Colonic mucosa (tissue), 4 donors: ENCODE measurements around the gene ISG15. TPM values are rescaled to one million over a fixed set of nuclear protein-coding genes. Genes with fewer than 3 reads are reported as not detected.
"Not testable (repeated sequence)": the region's sequence is repeated elsewhere in the genome, so short reads cannot be mapped to it uniquely, and the experiment has no call there.

Experiments used
- DNase-seq: peaks from one replicate; pipeline ENCODE4 v3.0.0-alpha.2; 2020
- H3K27ac ChIP-seq: fragments of 200-600 bp; one replicate; pipeline ENCODE4 v1.8.0; 2021
- H3K27me3 ChIP-seq: fragments of 200-600 bp; one replicate; pipeline ENCODE4 v1.8.0; 2021
- H3K36me3 ChIP-seq: fragments of 200-600 bp; one replicate; pipeline ENCODE4 v1.8.0; 2021
- H3K4me1 ChIP-seq: fragments of 200-600 bp; one replicate; pipeline ENCODE4 v1.8.0; 2021; ENCODE audit warnings: mild to moderate bottlenecking
- H3K4me3 ChIP-seq: fragments of 200-600 bp; one replicate; pipeline ENCODE4 v1.8.0; 2021
- H3K9ac ChIP-seq, 2 donors: one replicate each; pipeline ENCODE4 v1.7.0; 2013; ENCODE audit warnings: control low read depth in 2 of 2, low read depth in 2 of 2, low read length in 2 of 2
- H3K9me3 ChIP-seq: fragments of 200-600 bp; one replicate; pipeline ENCODE4 v1.8.0; 2021
- CTCF ChIP-seq: fragments of 200-600 bp; IDR thresholded peaks from one replicate; pipeline ENCODE4 v1.8.0; 2022; ENCODE audit warnings: antibody characterized with exemption, mild to moderate bottlenecking
- intact Hi-C: fragments of 100-400 bp; cut with DNase I; formaldehyde crosslinking; loops from one replicate; pipeline ENCODE4 v1.14.1; 2022
- total RNA-seq, 2 donors: library from RNA; stranded (reverse); fragmentation: NEBNext Ultra II Directional in 1 of 2; extraction: Animal tissue kit (Norgen Biotek cat#: 25700) in 1 of 2; gene quantifications; one replicate each; pipeline ENCODE4 v1.2.1, GENCODE V29; 2021
- donor health status: healthy.
- donor health status: DM: no; HTN: no; CAD: no.
- donor health status: DM: no; HTN: no; CAD: no.

ISG15 gene
- total RNA-seq, 2 donors from 2014 or later = 21.9 to 25.2 TPM

DNA sequence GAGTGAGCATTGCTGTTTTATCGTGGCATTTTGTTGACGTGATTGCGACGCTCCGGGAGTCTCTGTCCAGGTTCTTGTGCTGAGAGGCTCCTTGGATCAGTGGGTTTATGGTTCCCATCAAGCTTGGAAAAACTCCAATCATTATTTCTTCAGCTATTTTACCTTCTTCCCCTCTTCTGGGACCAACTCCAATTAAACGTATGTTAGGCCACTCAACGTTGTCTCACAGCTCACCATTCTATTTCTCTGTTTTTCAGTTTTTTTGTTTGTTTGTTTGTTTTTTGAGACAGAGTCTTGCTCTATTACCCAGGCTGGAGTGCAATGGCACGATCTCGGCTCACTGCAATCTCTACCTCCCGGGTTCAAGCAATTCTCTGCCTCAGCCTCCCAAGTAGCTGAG lies 21.4 kb upstream of the ISG15 start:
- Histone ChIP-seq H3K4me1 (no peaks in the 10 kb centered on the region), H3K27me3 (no peaks in the 10 kb centered on the region)
- intact Hi-C loops = no loop called here

GRCh38 chr1:992362-992761 lies 20.9 kb upstream of the ISG15 start:
- H3K4me3 ChIP-seq = no peak overlapping the region
- intact Hi-C loops = no loop called here
- no peaks in the 10 kb centered on the region for H3K4me1 ChIP-seq
- no peaks in the 10 kb centered on the region for H3K36me3 ChIP-seq
- DNase-seq = no peak
- no peak overlapping the region for H3K27ac ChIP-seq
- H3K9ac ChIP-seq = no peak overlapping the region
- H3K9me3 ChIP-seq = no peaks in the 10 kb centered on the region
- H3K27me3 ChIP-seq = no peaks in the 10 kb centered on the region
- TF ChIP-seq CTCF = no peak

More for the DNA sequence above, 21.4 kb upstream of the ISG15 start:
- no peaks in the 10 kb centered on the region for H3K36me3 ChIP-seq
- H3K4me3 ChIP-seq = no peak overlapping the region
- no peaks in the 10 kb centered on the region for H3K9me3 ChIP-seq
- H3K27ac ChIP-seq = no peak overlapping the region
- no peak overlapping the region for H3K9ac ChIP-seq
- no peak for DNase-seq
- no peak for TF ChIP-seq CTCF

DNA sequence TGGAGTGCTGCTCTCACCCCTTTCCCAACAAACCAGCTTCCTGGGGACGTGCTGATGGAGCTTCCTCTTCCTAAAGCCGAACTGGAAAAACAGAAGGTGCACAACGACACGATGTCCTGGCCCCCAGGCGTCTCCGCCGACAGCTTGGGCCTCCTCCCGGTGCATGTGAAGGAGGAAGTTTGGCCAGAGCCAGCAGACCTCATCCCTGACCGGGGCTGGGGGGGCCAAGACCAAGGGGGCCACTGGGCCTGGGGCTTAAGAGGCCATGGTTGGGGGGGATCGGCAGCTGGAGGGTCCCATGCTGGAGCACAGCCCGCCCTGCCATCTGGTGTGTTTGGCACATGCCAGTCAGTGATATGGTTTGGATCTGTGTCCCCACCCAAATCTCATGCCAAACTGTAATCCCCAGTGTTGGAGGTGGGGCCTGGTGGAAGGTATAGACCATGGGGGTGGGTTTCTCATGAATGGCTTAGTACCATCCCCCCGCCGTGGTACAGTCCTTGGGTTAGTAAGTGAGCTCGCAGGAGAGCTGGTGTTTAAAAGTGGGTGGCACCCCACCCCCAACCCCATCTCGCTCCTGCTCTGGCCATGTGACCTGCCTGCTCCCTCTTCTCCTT lies 19.8 kb upstream of the ISG15 start:
- H3K27me3 ChIP-seq = peaks cover 8% of the 10 kb centered on the region

DNA sequence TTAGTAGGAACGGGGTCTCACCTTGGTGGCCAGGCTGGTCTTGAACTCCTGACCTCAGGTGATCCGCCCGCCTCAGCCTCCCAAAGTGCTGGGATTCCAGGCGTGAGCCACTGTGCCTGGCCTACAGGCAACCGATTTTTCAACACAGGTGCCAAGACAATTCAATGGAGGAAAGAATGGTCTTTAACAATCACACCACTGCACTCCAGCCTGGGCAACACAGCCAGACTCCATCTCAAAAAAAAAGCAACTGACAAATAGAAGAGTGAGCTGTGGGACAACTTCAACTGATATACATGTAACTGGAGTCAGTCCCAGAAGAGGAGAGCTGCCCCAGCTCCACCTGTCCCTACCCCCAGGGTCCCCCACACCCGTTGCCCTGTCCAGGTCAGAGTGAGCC lies 18.8 kb upstream of the ISG15 start:
- intact Hi-C loops, H3K4me1 ChIP-seq, DNase-seq, H3K4me3 ChIP-seq, H3K9me3 ChIP-seq, H3K27ac ChIP-seq, H3K36me3 ChIP-seq, H3K9ac ChIP-seq: not testable (repeated sequence)
- H3K27me3 ChIP-seq = peaks cover 14% of the 10 kb centered on the region

More for the DNA sequence above, 19.8 kb upstream of the ISG15 start:
- Histone ChIP-seq H3K36me3 (no peaks in the 10 kb centered on the region), H3K4me3 (no peak overlapping the region), H3K27ac (no peak overlapping the region), H3K4me1 (no peaks in the 10 kb centered on the region), H3K9me3 (no peaks in the 10 kb centered on the region), H3K9ac (no peak overlapping the region)
- no peak for DNase-seq
- intact Hi-C loops = no loop called here
- no peak for TF ChIP-seq CTCF

GRCh38 chr1:995665-996633 lies 17.3 kb upstream of the ISG15 start:
- no peak for DNase-seq
- Histone ChIP-seq H3K4me3 (no peak overlapping the region), H3K27ac (no peak overlapping the region), H3K4me1 (peaks cover 5% of the 10 kb centered on the region), H3K36me3 (no peaks in the 10 kb centered on the region), H3K9me3 (no peaks in the 10 kb centered on the region), H3K9ac (no peak overlapping the region), H3K27me3 (peaks cover 14% of the 10 kb centered on the region)
- intact Hi-C loops = no loop called here
- TF ChIP-seq CTCF = no peak
